GM10266 (cell line): ENCODE results near the gene SYT2.
"Not testable (repeated sequence)": the region's sequence is repeated elsewhere in the genome, so short reads cannot be mapped to it uniquely, and the experiment has no call there.

Experiments used
- DNase-seq: peaks from one replicate; pipeline ENCODE4 v3.0.0; 2012; ENCODE audit errors: extremely low spot score
- CTCF ChIP-seq: IDR thresholded peaks from 2 replicates; pipeline ENCODE4 v1.5.1; 2012; ENCODE audit warnings: mild to moderate bottlenecking, low read depth; ENCODE audit not compliant: control insufficient read depth, insufficient read depth; ENCODE audit errors: missing control alignments

SYT2 gene

GRCh38 chr1:202551683-202552082 is 158.6 kb downstream of the SYT2 start:
- DNase-seq = no peak
- TF ChIP-seq CTCF = no peak

GRCh38 chr1:202550088-202550487 is 160.2 kb downstream of the SYT2 start:
- DNase-seq = not testable (repeated sequence)

DNA sequence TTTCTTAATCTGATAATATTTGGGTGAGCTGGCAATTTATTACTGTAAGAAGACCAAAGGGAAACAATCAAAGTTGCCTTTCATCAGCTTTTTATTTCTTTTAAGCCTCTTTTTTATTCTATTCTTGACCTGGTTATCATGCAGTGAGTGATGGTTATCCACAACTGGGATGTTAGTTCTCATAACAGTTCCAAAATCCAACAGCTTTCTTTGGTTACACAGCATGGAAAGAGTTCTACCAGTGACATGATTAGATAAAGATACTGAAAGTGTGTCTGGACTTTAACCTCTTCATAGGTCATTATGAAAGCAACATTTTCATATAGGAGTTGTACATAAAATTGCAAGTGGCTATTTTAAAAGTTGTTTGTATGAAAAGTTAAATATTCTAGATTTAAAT is 163.0 kb downstream of the SYT2 start:
- DNase-seq = no peak
- no peak for TF ChIP-seq CTCF

- not testable (repeated sequence) for DNase-seq
These were observed 163.5 kb downstream of the SYT2 start for GRCh38 chr1:202546796-202547195.

- DNase-seq = not testable (repeated sequence)
These were observed 163.9 kb downstream of the SYT2 start for GRCh38 chr1:202546377-202546776.

GRCh38 chr1:202545647-202546303 is 164.5 kb downstream of the SYT2 start:
- DNase-seq = not testable (repeated sequence)

GRCh38 chr1:202544766-202545449 is 165.3 kb downstream of the SYT2 start:
- DNase-seq = not testable (repeated sequence)

GRCh38 chr1:202543537-202543936 is 166.7 kb downstream of the SYT2 start:
- DNase-seq = not testable (repeated sequence)

DNA sequence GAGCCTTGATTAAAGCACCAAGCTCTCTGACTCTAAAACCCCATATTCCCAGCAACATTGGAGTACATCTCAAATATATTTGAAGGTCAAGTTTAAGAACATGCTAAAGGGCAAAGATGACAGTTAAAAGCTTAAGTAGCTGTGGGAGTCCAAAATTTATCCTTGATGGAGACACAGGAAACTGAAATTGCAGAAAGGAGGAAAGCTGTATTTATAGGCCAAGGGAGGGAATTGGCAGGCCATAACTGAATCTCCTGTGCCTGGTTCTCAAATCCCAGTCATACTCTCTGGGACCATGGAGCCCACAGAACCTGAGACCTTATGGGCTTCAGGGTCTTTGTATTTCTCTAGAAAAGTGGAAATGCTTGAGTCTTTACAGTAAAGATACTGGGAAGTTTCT is 167.8 kb downstream of the SYT2 start:
- DNase-seq = not testable (repeated sequence)

DNA sequence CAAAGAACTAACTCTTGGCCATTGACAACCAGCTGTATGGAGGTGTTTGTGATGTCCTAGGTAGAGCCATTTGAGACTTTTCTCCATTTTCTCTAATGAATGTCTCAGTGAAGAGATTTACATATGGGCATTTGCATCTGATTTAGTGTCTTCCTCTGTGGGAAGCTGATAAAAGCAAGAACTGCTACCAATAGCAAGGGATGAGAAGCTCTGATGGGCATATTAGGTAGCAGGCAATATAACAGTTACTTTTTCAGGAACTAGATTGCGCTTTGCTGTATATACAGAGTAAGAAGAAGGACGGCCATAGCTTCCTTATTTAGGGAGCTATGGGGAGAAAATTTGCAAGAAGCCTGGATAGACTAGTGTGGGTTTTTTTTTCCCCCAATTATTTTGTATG is 169.4 kb downstream of the SYT2 start:
- DNase-seq = not testable (repeated sequence)
